A549 (cell line): ENCODE measurements around the gene HNRNPA1. TPM values are rescaled to one million over a fixed set of nuclear protein-coding genes. Genes with fewer than 3 reads are reported as not detected.

ENCODE experiments used
- ATAC-seq, 2 experiments: fragments of 200-7000 bp in 1 of 2; fragments of >200 bp in 1 of 2; cut with Nextera tagmentation in 1 of 2; cut with Tn5 transposase in 1 of 2; 3 replicates each; pipeline versions ENCODE4 v1.8.0 to v1.9.1; 2018 to 2020; ENCODE audit warnings: mild to moderate bottlenecking in 1 of 2, moderate library complexity in 1 of 2
- CTCF ChIA-PET: fragments of 300-600 bp; sonication (Branson Sonifier 250); formaldehyde crosslinking; extraction: SDS; loops from one replicate; lab custom pipeline; 2021; ENCODE audit warnings: antibody characterized with exemption, inconsistent platforms; lab: Yijun Ruan, JAX
- POLR2A ChIA-PET: fragments of 350-600 bp; formaldehyde crosslinking; extraction: SDS; loops from one replicate; lab custom pipeline; 2021; ENCODE audit warnings: antibody characterized with exemption, inconsistent platforms; lab: Yijun Ruan, JAX
- DNase-seq, 2 experiments: peaks; one replicate each; pipeline versions ENCODE4 v3.0.0 to v3.0.0-alpha.2; 2011 to 2016; ENCODE audit warnings: low read depth in 1 of 2, low spot score in 1 of 2
- FAIRE-seq: peaks from 2 replicates; lab custom pipeline; 2011; peaks lifted over from hg19 to GRCh38; lab: Jason Lieb, UNC
- H3K27ac ChIP-seq, 2 experiments: fragments of >200 bp; sonication (Bioruptor Twin); formaldehyde crosslinking; 3 replicates each; pipeline ENCODE4 v1.5.1; 2016 to 2017
- H3K4me1 ChIP-seq: fragments of >200 bp; sonication (Bioruptor Twin); formaldehyde crosslinking; 3 replicates; pipeline ENCODE4 v1.6.1; 2016
- H3K4me2 ChIP-seq: fragments of >200 bp; sonication (Bioruptor Twin); formaldehyde crosslinking; 3 replicates; pipeline ENCODE4 v1.6.1; 2016
- H3K4me3 ChIP-seq: fragments of >200 bp; sonication (Bioruptor Twin); formaldehyde crosslinking; 3 replicates; pipeline ENCODE4 v1.5.1; 2016
- H3K9me3 ChIP-seq: fragments of >200 bp; sonication (Bioruptor Twin); formaldehyde crosslinking; 3 replicates; pipeline ENCODE4 v1.6.1; 2016
- BHLHE40 ChIP-seq: IDR thresholded peaks from 2 replicates; pipeline ENCODE4 v1.6.1; 2012; ENCODE audit warnings: low read depth, low read length, inconsistent platforms
- CBX2 ChIP-seq: fragments of 200-600 bp; sonication (generic); IDR thresholded peaks from 2 replicates; pipeline ENCODE4 v1.6.1; 2016; ENCODE audit warnings: low read depth, mild to moderate bottlenecking, borderline replicate concordance
- ESRRA ChIP-seq: fragments of 150-350 bp; IDR thresholded peaks from 2 replicates; pipeline ENCODE4 v1.6.1; 2014; ENCODE audit warnings: mild to moderate bottlenecking, low read length, borderline replicate concordance
- HEYL ChIP-seq: fragments of 250-450 bp; sonication (Bioruptor Pico); IDR thresholded peaks from 2 replicates; pipeline ENCODE4 v1.8.0; 2021; ENCODE audit warnings: mild to moderate bottlenecking, moderate library complexity
- HOXB5 ChIP-seq: fragments of 250-450 bp; sonication (Bioruptor Pico); IDR thresholded peaks from 2 replicates; pipeline ENCODE4 v1.5.0; 2020; ENCODE audit warnings: mild to moderate bottlenecking, moderate library complexity
- JUN ChIP-seq, 2 experiments: fragments of >200 bp; sonication (Bioruptor Twin); formaldehyde crosslinking; IDR thresholded peaks; 2 replicates in 1 of 2; 3 replicates in 1 of 2; pipeline ENCODE4 v1.6.1; 2016 to 2017
- KDM5A ChIP-seq: fragments of 200-600 bp; sonication (generic); IDR thresholded peaks from 2 replicates; pipeline ENCODE4 v1.6.1; 2016; ENCODE audit warnings: antibody characterized with exemption, mild to moderate bottlenecking
- MYC ChIP-seq: IDR thresholded peaks from 2 replicates; pipeline ENCODE4 v1.6.1; 2012; ENCODE audit warnings: mild to moderate bottlenecking, inconsistent platforms, low read length, improper control_type of control experiment, borderline replicate concordance
- NR3C1 ChIP-seq: fragments of >200 bp; sonication (Bioruptor Twin); formaldehyde crosslinking; IDR thresholded peaks from 3 replicates; pipeline ENCODE4 v1.6.1; 2017
- POLR2AphosphoS2 ChIP-seq: conservative IDR thresholded peaks from 2 replicates; pipeline ENCODE4 v1.6.1; 2012; ENCODE audit warnings: low read length, improper control_type of control experiment, inconsistent platforms
- RAD21 ChIP-seq, 2 experiments: fragments of >200 bp in 1 of 2; sonication (Bioruptor Twin) in 1 of 2; formaldehyde crosslinking in 1 of 2; IDR thresholded peaks in 1 of 2; conservative IDR thresholded peaks in 1 of 2; 2 replicates in 1 of 2; 3 replicates in 1 of 2; pipeline ENCODE4 v1.6.1; 2012 to 2018; ENCODE audit warnings: inconsistent platforms in 1 of 2
- RARB ChIP-seq: fragments of 250-450 bp; sonication (Bioruptor Pico); IDR thresholded peaks from 2 replicates; pipeline ENCODE4 v1.8.0; 2021; ENCODE audit warnings: mild to moderate bottlenecking, moderate library complexity
- RFX5 ChIP-seq: fragments of 450-650 bp; IDR thresholded peaks from 2 replicates; pipeline ENCODE4 v1.7.1; 2014; ENCODE audit warnings: antibody characterized with exemption, mild to moderate bottlenecking, moderate library complexity
- SMC3 ChIP-seq: fragments of >200 bp; sonication (Bioruptor Twin); formaldehyde crosslinking; IDR thresholded peaks from 3 replicates; pipeline ENCODE4 v1.6.1; 2018; ENCODE audit warnings: inconsistent platforms
- USF2 ChIP-seq: fragments of 450-650 bp; IDR thresholded peaks from 2 replicates; pipeline ENCODE4 v1.6.1; 2014; ENCODE audit warnings: antibody characterized with exemption
- ZC3H11A ChIP-seq: fragments of 450-650 bp; IDR thresholded peaks from 2 replicates; pipeline ENCODE4 v1.6.1; 2014; ENCODE audit warnings: antibody characterized with exemption, mild to moderate bottlenecking
- WGBS: methylation state at CpG from one replicate; pipeline ENCODE4 v1.1.6; 2017; ENCODE audit errors: missing lambda C conversion rate; 5-methylcytosine and 5-hydroxymethylcytosine counted together
- polyA plus RNA-seq, 4 experiments: library from polyadenylated mRNA; depleted of rRNA in 3 of 4; stranded (reverse); fragments of >200 nt; fragmentation: RNase III in 1 of 4; extraction: RNeasy Plus Mini Kit Qiagen cat#74134 plus additional on column Dnase treatment in 1 of 4; gene quantifications; 2 replicates in 3 of 4; 3 replicates in 1 of 4; pipeline ENCODE4 v1.2.3, GENCODE V29; 2011 to 2017
- TF ChIP-seq, protein P1 (sequence below): fragments of 200-600 bp; sonication (generic); IDR thresholded peaks from 2 replicates; pipeline ENCODE4 v1.6.1; 2016; ENCODE audit warnings: antibody characterized with exemption, mild to moderate bottlenecking, moderate library complexity
- TF ChIP-seq, protein P2 (sequence below): fragments of >200 bp; sonication (Bioruptor Twin); formaldehyde crosslinking; IDR thresholded peaks from 3 replicates; pipeline ENCODE4 v1.5.1; 2016

The HNRNPA1 gene
- polyA plus RNA-seq, 2 of the 4 experiments (the other 2 are of a cell fraction) = 880 to 1,479 TPM

DNA sequence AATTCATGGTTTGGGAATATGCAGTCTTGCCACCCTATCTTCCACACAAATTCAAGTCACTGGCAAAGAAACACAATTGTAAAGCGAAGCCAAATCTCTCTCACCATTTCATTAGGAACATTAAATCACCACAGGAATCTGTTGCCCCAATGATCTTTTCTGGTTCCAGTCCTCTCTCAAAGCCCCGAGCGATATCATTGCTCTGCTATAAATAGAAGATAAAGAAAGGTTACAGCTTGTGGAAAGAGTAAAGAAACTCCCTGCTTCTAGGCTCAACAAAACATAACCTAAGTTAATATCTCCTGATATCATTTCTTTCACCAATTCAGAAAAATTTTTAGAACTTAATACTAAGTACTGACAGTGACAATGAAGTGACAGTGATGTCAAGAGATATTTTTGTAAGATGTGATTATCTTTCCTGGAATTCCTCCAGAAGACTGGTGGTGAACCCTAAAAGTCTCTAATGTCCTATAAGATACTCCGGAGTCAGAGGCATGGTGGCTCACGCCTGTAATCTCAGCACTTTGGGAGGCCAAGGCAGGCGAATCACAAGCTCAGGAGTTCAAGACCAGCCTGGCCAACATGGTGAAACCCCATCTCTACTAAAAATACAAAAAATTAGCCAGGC lies 34.4 kb upstream of the HNRNPA1 start:
- Histone ChIP-seq H3K4me1 (no peaks in the 10 kb centered on the region), H3K4me2 (no peak overlapping the region)
- FAIRE-seq (no peak), DNase-seq (no peak), ATAC-seq (no peak)
- POLR2A ChIA-PET = no interaction called here
- TF ChIP-seq NR3C1 (no peak), POLR2AphosphoS2 (no peak)
- TF ChIP-seq, all 56 proteins: peak for 0
- H3K9me3 ChIP-seq = no peaks in the 10 kb centered on the region
- no peak overlapping the region for H3K27ac ChIP-seq
- WGBS = 93% methylated on average over 6 of the region's 6 CpGs
- CTCF ChIA-PET = interaction anchor here (1.0 to 2.9 kb wide), 5 partner anchors 10 to 133 kb away, joined by 3 to 9 read pairs (median 3); no protein-coding TSS in a partner anchor
- no peak overlapping the region for H3K4me3 ChIP-seq

DNA sequence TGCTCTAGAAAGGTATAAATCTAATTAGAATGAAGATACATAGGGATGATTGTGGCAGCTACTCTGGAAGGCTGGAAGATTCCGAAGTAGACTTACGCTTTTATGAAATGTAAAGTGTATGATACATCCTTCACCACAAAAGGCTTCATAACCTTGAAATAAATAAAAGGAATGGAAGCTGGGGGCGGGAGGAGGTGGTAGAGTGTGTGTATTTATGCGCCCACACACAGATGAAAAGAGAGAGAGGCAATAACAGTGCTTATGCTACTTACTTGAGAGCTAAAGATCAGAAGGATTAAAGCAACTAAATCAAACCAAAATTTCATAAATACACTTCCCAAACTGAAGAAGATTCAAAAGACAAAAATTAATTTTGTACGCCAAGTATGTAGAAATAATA lies 31.0 kb upstream of the HNRNPA1 start:
- no peaks in the 10 kb centered on the region for H3K4me1 ChIP-seq
- no peak for FAIRE-seq
- WGBS = 90% methylated on average over 5 of the region's 5 CpGs
- ATAC-seq = no peak
- no peak overlapping the region for H3K4me2 ChIP-seq
- no peaks in the 10 kb centered on the region for H3K9me3 ChIP-seq
- no peak for DNase-seq
- TF ChIP-seq ESRRA (no peak), HEYL (CRISPR knock-in tag) (no peak), USF2 (no peak), KDM5A (no peak), HOXB5 (no peak), BHLHE40 (no peak), RFX5 (no peak), MYC (no peak), RARB (CRISPR knock-in tag) (no peak)
- TF ChIP-seq, protein P1, sequence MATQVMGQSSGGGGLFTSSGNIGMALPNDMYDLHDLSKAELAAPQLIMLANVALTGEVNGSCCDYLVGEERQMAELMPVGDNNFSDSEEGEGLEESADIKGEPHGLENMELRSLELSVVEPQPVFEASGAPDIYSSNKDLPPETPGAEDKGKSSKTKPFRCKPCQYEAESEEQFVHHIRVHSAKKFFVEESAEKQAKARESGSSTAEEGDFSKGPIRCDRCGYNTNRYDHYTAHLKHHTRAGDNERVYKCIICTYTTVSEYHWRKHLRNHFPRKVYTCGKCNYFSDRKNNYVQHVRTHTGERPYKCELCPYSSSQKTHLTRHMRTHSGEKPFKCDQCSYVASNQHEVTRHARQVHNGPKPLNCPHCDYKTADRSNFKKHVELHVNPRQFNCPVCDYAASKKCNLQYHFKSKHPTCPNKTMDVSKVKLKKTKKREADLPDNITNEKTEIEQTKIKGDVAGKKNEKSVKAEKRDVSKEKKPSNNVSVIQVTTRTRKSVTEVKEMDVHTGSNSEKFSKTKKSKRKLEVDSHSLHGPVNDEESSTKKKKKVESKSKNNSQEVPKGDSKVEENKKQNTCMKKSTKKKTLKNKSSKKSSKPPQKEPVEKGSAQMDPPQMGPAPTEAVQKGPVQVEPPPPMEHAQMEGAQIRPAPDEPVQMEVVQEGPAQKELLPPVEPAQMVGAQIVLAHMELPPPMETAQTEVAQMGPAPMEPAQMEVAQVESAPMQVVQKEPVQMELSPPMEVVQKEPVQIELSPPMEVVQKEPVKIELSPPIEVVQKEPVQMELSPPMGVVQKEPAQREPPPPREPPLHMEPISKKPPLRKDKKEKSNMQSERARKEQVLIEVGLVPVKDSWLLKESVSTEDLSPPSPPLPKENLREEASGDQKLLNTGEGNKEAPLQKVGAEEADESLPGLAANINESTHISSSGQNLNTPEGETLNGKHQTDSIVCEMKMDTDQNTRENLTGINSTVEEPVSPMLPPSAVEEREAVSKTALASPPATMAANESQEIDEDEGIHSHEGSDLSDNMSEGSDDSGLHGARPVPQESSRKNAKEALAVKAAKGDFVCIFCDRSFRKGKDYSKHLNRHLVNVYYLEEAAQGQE = no peak
- CTCF ChIA-PET = interaction anchor here (0.6 to 1.8 kb wide), 7 partner anchors 10 to 87 kb away, joined by 3 to 7 read pairs (median 3); partner anchors contain the start of gene COPZ1
- H3K27ac ChIP-seq = no peak overlapping the region
- H3K4me3 ChIP-seq = no peak overlapping the region
- POLR2A ChIA-PET = no interaction called here

GRCh38 chr12:54251667-54252284 lies 28.8 kb upstream of the HNRNPA1 start:
- H3K9me3 ChIP-seq = no peaks in the 10 kb centered on the region
- no peaks in the 10 kb centered on the region for H3K4me1 ChIP-seq
- H3K27ac ChIP-seq = no peak overlapping the region
- peak; percentile 73 to 86 for ATAC-seq
- no peak for TF ChIP-seq JUN (IDR thresholded peaks at IDR 0.05)
- peak; percentile 64 to 65 for TF ChIP-seq RAD21 (conservative IDR thresholded peaks at IDR 0.05 in 1 of 2, IDR thresholded peaks at IDR 0.05 in 1 of 2)
- TF ChIP-seq, protein P2, sequence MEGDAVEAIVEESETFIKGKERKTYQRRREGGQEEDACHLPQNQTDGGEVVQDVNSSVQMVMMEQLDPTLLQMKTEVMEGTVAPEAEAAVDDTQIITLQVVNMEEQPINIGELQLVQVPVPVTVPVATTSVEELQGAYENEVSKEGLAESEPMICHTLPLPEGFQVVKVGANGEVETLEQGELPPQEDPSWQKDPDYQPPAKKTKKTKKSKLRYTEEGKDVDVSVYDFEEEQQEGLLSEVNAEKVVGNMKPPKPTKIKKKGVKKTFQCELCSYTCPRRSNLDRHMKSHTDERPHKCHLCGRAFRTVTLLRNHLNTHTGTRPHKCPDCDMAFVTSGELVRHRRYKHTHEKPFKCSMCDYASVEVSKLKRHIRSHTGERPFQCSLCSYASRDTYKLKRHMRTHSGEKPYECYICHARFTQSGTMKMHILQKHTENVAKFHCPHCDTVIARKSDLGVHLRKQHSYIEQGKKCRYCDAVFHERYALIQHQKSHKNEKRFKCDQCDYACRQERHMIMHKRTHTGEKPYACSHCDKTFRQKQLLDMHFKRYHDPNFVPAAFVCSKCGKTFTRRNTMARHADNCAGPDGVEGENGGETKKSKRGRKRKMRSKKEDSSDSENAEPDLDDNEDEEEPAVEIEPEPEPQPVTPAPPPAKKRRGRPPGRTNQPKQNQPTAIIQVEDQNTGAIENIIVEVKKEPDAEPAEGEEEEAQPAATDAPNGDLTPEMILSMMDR = peak; percentile 80
- TF ChIP-seq ZC3H11A = no peak
- no peak for TF ChIP-seq CBX2
- peak; percentile 82 for TF ChIP-seq SMC3
- TF ChIP-seq, all 56 proteins: peak for 3
- peak; percentile 51 to 69 for DNase-seq
- no peak for FAIRE-seq
- Histone ChIP-seq H3K4me3 (no peak overlapping the region), H3K4me2 (no peak overlapping the region)
- WGBS = 88% methylated on average over 1 of the region's 1 CpG
- CTCF ChIA-PET = interaction anchor here (0.7 to 3.6 kb wide), 36 partner anchors 10 to 1010 kb away, joined by 3 to 54 read pairs (median 4); partner anchors contain the start of genes CBX5 and COPZ1
- POLR2A ChIA-PET = interaction anchor here (0.6 to 2.4 kb wide), 7 partner anchors 9 to 73 kb away, joined by 3 to 23 read pairs (median 4); partner anchors contain the start of genes CBX5, COPZ1 and HNRNPA1
